ENCODE results near the gene PLXNB2.

Gene PLXNB2

DNA sequence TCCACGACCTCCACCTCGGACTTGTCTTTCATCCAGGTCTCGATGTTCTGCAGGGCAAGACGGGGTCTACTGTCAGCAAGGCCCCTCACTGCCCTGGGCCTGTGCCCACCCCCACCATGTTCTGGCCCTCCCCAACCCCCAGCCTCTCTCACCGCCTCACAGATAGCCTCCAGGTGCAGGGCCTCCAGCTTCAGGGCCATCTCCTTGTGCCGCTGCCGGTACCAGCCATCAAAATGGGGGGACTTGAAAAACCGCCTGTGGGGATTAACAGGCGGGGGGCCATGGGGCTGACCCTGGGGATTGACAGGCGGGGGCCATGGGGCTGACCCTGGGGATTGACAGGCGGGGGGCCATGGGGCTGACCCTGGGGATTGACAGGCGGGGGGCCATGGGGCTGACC is 4.9 kb upstream of the PLXNB2 start:
- no peak overlapping the region for H3K27ac ChIP-seq
- TF ChIP-seq, protein P1, sequence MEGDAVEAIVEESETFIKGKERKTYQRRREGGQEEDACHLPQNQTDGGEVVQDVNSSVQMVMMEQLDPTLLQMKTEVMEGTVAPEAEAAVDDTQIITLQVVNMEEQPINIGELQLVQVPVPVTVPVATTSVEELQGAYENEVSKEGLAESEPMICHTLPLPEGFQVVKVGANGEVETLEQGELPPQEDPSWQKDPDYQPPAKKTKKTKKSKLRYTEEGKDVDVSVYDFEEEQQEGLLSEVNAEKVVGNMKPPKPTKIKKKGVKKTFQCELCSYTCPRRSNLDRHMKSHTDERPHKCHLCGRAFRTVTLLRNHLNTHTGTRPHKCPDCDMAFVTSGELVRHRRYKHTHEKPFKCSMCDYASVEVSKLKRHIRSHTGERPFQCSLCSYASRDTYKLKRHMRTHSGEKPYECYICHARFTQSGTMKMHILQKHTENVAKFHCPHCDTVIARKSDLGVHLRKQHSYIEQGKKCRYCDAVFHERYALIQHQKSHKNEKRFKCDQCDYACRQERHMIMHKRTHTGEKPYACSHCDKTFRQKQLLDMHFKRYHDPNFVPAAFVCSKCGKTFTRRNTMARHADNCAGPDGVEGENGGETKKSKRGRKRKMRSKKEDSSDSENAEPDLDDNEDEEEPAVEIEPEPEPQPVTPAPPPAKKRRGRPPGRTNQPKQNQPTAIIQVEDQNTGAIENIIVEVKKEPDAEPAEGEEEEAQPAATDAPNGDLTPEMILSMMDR (conservative IDR thresholded peaks at IDR 0.05): no peak

DNA sequence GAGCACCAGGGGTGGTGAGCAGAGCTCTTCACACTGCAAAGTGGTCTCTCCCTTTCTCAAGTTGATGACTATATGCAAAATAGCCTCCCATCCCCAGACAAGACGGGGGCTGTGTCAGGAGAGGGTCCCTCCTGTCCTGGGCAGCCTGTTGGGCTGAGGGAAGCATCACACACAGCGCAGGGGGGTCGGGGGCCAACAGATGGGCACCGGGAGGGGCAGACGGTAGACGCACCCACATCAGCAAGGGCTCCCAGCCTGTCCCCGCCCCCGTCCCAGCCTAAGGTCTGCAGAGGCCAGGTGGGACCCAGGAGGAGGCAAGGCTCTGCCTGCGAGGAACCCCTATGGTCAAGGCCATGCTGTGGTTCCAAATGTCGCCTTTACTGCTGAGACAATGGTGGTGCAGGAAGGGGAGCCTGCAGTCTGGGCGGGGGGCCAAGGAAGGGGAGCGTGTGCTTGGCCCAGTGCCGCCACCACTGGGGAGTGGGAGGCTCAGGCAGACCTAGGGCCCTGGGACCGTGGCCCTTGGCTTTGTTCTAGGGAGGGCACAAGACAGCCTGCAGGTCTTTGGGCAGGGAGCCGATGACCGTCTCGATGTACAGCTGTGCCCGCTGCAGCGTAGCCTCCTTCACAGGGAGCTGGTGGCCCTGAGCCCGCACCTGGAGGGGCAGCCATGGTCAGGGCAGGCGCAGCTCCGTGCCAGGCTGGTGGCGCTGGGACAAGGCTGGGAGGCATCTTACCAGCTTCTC is 4.3 kb upstream of the PLXNB2 start:
- no peak overlapping the region for H3K27ac ChIP-seq
- TF ChIP-seq, protein P1 (conservative IDR thresholded peaks at IDR 0.05): no peak

DNA sequence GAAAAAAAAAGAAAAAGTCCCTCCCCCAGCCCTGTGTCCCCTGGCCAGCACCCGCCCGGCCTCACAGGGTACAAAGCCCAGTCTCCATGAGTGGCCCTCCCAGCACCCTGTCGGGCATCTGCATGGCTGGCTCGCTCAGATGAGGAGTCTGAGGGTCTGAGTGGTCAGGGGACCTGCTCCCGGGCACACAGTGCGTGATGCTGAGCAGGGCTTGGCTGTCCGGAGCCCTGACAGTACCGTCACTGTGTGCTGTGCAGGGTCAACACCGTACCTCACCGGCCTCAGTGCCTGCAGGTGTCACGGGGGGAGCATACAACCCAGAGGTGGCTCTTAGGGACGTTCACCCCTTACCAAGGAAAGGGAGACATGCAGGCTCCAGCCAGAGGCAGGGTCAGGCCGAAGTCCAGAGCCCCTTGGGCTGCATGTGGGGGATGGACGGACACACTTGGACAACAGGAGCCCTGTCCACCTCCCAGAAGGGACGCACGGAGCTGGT is 3.6 kb upstream of the PLXNB2 start:
- TF ChIP-seq, protein P1 (conservative IDR thresholded peaks at IDR 0.05): no peak

DNA sequence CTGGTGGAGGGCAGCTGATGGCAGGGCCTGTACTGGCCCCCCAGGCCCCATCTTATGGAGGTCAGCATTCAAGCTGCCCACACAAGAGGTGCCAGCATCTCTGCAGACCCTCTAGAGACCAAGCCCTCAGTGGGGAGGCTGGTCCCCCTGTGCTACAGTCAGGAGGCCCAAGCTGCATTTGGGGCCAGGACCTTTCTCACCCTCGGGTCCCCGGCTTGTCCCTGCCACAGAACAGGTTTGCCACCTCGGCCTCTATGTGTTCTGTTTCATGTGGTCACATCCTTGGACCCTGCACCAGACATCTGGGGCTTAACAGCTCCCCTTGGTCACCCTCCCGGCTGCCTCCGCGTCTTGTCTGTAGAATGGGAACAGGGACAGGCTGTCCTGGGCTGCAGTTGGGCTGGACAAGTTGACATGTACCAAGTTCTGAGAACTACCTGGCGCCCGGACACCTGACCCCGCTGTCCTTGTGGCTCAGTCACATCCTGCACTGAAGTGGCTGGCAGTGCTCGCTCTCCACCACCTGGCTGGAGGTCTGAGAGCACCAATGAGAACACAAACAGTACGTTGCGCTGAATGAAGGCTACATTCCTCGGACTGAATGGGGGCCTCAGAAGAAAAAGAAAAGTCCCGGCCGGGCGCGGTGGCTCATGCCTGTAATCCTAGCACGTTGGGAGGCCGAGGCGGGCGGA is 2.7 kb upstream of the PLXNB2 start:
- H3K27ac ChIP-seq: no peak overlapping the region
- TF ChIP-seq, protein P1 (conservative IDR thresholded peaks at IDR 0.05): no peak

More for the DNA sequence above, 3.6 kb upstream of the PLXNB2 start:
- no peak overlapping the region for H3K27ac ChIP-seq

DNA sequence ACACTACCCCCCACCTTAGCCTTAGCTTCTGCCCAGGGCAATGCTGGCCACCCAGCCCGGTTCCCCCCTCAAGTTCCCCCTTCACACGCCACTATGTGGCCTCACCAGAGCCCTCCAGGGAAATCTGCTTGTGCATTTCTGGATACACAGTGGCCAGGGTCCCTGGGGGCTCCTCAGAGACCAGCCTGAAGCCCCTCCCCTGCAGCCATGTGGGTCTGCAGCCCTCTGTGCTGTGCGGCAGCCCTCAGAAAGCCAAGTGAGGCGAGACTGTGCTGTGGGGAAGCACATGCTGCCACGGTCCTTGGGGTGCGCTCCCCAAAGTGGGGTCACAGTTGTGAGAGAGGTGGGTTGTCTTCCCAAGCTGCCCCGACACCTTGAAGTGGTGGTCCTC is 2.1 kb upstream of the PLXNB2 start:
- no peak overlapping the region for H3K27ac ChIP-seq
- TF ChIP-seq, protein P1 (conservative IDR thresholded peaks at IDR 0.05): no peak

DNA sequence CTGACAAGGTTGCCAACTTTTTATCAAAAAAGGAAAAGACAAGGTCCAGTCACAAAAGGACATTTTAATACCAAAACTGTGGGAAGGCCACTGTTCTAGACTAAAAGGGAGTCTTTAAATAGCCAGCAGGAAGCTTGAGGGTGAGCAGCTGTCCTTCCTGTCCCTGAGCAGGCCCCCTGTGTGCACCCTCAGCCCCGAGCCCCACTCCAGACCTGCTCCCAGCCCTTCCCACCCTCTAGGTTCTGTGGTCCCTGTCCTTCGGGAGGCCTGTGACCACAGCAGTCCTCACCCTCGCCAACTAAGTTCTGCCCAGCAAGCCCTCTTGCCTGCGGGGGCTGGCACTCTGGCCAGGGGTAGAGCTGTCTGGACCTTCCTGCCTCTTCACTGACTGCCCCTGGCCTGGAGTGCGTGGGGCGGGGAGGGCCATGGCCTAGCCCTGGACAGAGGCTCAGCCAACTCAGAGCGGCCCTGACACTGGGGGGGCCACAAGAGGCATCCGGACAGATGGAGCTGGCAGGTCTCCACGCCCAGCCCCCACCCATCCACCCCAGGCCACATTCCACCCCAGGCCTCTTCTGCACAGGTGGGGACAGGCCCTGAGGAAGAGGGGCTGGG is 1.6 kb upstream of the PLXNB2 start:
- H3K27ac ChIP-seq: no peak overlapping the region

DNA sequence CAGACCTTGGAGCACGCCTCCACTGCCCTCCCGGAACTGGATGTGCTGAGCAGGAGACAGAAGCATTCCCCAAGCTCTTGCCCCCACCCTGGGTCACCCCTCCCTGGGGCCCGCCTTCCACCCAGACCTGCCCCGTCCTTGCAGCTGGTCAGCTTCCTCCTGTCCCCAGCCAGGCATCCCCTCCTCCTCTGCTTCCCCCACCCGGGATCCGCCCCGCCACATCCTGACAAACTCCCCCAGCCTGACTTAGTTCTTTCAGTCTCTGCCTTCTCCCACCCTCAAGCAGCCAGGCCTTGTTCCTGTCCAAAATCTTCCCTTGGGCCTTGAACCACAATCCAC is 1.1 kb upstream of the PLXNB2 start:
- TF ChIP-seq, protein P1 (conservative IDR thresholded peaks at IDR 0.05): no peak
- no peak overlapping the region for H3K27ac ChIP-seq

More for the DNA sequence above, 1.6 kb upstream of the PLXNB2 start:
- TF ChIP-seq, protein P1 (conservative IDR thresholded peaks at IDR 0.05): no peak

Data from VCaP (cell line).